Caco-2 (cell line): ENCODE measurements around the gene PPP1R12C. TPM values are rescaled to one million over a fixed set of nuclear protein-coding genes. Genes with fewer than 3 reads are reported as not detected.
"Not testable (repeated sequence)": the region's sequence is repeated elsewhere in the genome, so short reads cannot be mapped to it uniquely, and the experiment has no call there.

Experiments used
- BruUV-seq: library from RNA; stranded (reverse); fragments of 400-500 nt; replicated peaks from 2 replicates; lab custom pipeline; 2021; lab: Mats Ljungman, UMichigan
- CTCF ChIA-PET: fragments of 300-600 bp; sonication (Branson Sonifier 250); formaldehyde crosslinking; loops from one replicate; lab custom pipeline; 2022; ENCODE audit warnings: antibody characterized with exemption; lab: Charles Lee
- POLR2A ChIA-PET: fragments of 300-600 bp; sonication (Branson Sonifier 250); formaldehyde crosslinking; loops from one replicate; lab custom pipeline; 2022; ENCODE audit warnings: antibody characterized with exemption; lab: Charles Lee
- DNase-seq, 2 experiments: peaks; one replicate each; pipeline versions ENCODE4 v3.0.0 to v3.0.0-alpha.2; 2020 to 2022
- H3K27me3 ChIP-seq: replicated peaks from 2 replicates; pipeline ENCODE4 v1.6.0; 2011; ENCODE audit warnings: low read length; ENCODE audit not compliant: control insufficient read depth, insufficient read depth
- H3K36me3 ChIP-seq: 2 replicates; pipeline ENCODE4 v1.5.1; 2011; ENCODE audit warnings: low read length; ENCODE audit not compliant: control insufficient read depth, insufficient read depth
- H3K4me1 ChIP-seq: fragments of 250-450 bp; sonication (Bioruptor Pico); 2 replicates; pipeline ENCODE4 v1.5.1; 2020; ENCODE audit warnings: mild to moderate bottlenecking
- H3K4me3 ChIP-seq: 2 replicates; pipeline ENCODE4 v1.5.1; 2011; ENCODE audit warnings: low read depth, mild to moderate bottlenecking, control low read depth, low read length
- H3K9me3 ChIP-seq: fragments of 250-450 bp; sonication (Bioruptor Pico); 2 replicates; pipeline ENCODE4 v1.5.1; 2020; ENCODE audit warnings: mild to moderate bottlenecking, moderate library complexity
- H3K27ac Mint-ChIP-seq: one replicate; pipeline ENCODE4 v1.8.0; 2022; ENCODE audit warnings: mixed read lengths; ENCODE audit not compliant: unreplicated experiment
- H3K27me3 Mint-ChIP-seq: one replicate; pipeline ENCODE4 v1.8.0; 2022; ENCODE audit warnings: mixed read lengths; ENCODE audit not compliant: insufficient read depth, unreplicated experiment
- H3K36me3 Mint-ChIP-seq: one replicate; pipeline ENCODE4 v1.8.0; 2022; ENCODE audit warnings: mild to moderate bottlenecking, mixed read lengths; ENCODE audit not compliant: insufficient read depth, unreplicated experiment
- H3K4me1 Mint-ChIP-seq: one replicate; pipeline ENCODE4 v1.8.0; 2022; ENCODE audit warnings: low read depth, mixed read lengths; ENCODE audit not compliant: unreplicated experiment
- H3K4me3 Mint-ChIP-seq: one replicate; pipeline ENCODE4 v1.8.0; 2022; ENCODE audit warnings: mild to moderate bottlenecking, moderate library complexity, mixed read lengths; ENCODE audit not compliant: unreplicated experiment
- H3K9me3 Mint-ChIP-seq: one replicate; pipeline ENCODE4 v1.8.0; 2022; ENCODE audit warnings: mixed read lengths; ENCODE audit not compliant: unreplicated experiment
- CTCF ChIP-seq, 2 experiments: fragments of 200-600 bp in 1 of 2; IDR thresholded peaks; 1 replicate in 1 of 2; 2 replicates in 1 of 2; pipeline versions ENCODE4 v1.5.1 to v1.8.0; 2011 to 2022; ENCODE audit warnings: antibody characterized with exemption in 1 of 2, control low read depth in 1 of 2, inconsistent platforms in 1 of 2, low read depth in 1 of 2, low read length in 1 of 2, mild to moderate bottlenecking in 1 of 2, moderate library complexity in 1 of 2; ENCODE audit not compliant: insufficient read depth in 1 of 2, severe bottlenecking in 1 of 2, unreplicated experiment in 1 of 2
- intact Hi-C: fragments of 100-400 bp; cut with micrococcal nuclease; formaldehyde crosslinking; loops from one replicate; pipeline ENCODE4 v1.10.0; 2022; ENCODE audit not compliant: unreplicated experiment
- total RNA-seq: library from RNA; stranded (reverse); gene quantifications from 2 replicates; pipeline ENCODE4 v1.2.3, GENCODE V29; 2022

Gene PPP1R12C
- total RNA-seq, 1 experiment from 2014 or later, result 104 TPM

- ChIA-PET CTCF (interaction anchor here (0.6 to 1.5 kb wide), 3 partner anchors 25 to 312 kb away, joined by 4 read pairs; no protein-coding TSS in a partner anchor), POLR2A (interaction anchor here (0.5 to 2.2 kb wide), 3 partner anchors 17 to 614 kb away, joined by 4 to 12 read pairs (median 5); partner anchors contain the start of genes LENG8 and LENG9)
- H3K9me3 Mint-ChIP-seq, result no peaks in the 10 kb centered on the region
- BruUV-seq, result no TSS peak
- peak overlapping the region; percentile 19; the same call in 1 of the 2 replicates for H3K4me3 ChIP-seq
- no peak for TF ChIP-seq CTCF (IDR thresholded peaks at IDR 0.05; ENCODE audit: insufficient read depth in 1 of 2, low read depth in 1 of 2, low read length in 1 of 2, severe bottlenecking in 1 of 2, unreplicated experiment in 1 of 2)
- H3K4me1 ChIP-seq, result 0 out of 2 replicates have a peak, but pooled peaks cover 6% of the 10 kb centered on the region
- no peaks in the 10 kb centered on the region for H3K27me3 Mint-ChIP-seq
- peaks cover 15% of the 10 kb centered on the region for H3K4me1 Mint-ChIP-seq
- no peaks in the 10 kb centered on the region; the same call in none of the 2 replicates for H3K36me3 ChIP-seq
- H3K27me3 ChIP-seq, result no peaks in the 10 kb centered on the region
- no peak for DNase-seq
- peak overlapping the region; percentile 76 for H3K4me3 Mint-ChIP-seq
- H3K27ac Mint-ChIP-seq, result peak overlapping the region; percentile 77
- H3K36me3 Mint-ChIP-seq, result peaks cover 44% of the 10 kb centered on the region
- intact Hi-C loops, result loop anchor here (2.0 kb wide), 1 partner anchor 17 kb away; no protein-coding TSS in a partner anchor
- no peaks in the 10 kb centered on the region for H3K9me3 ChIP-seq
Observed at GRCh38 chr19:55063492-55063843, 54.0 kb downstream of the PPP1R12C start.

GRCh38 chr19:55062735-55063491 is 54.5 kb downstream of the PPP1R12C start, which contains the start of gene RDH13:
TSS of gene RDH13 (minus strand) at chr19:55063148. CDS start at chr19:55063032, 116 bp downstream.
- Mint-ChIP-seq H3K27me3 (no peaks in the 10 kb centered on the region), H3K9me3 (no peaks in the 10 kb centered on the region), H3K27ac (peak within 1 kb of the TSS; percentile 77), H3K36me3 (peaks cover 49% of the 10 kb centered on the region), H3K4me1 (peaks cover 11% of the 10 kb centered on the region), H3K4me3 (peak within 1 kb of the TSS; percentile 76)
- 0 out of 2 replicates have a peak, but pooled peaks cover 6% of the 10 kb centered on the region for H3K4me1 ChIP-seq
- H3K9me3 ChIP-seq, result no peaks in the 10 kb centered on the region
- peak within 1 kb of the TSS; percentile 91 for H3K4me3 ChIP-seq
- H3K36me3 ChIP-seq, result no peaks in the 10 kb centered on the region; the same call in none of the 2 replicates
- TF ChIP-seq CTCF (IDR thresholded peaks at IDR 0.05; ENCODE audit: insufficient read depth in 1 of 2, low read depth in 1 of 2, low read length in 1 of 2, severe bottlenecking in 1 of 2, unreplicated experiment in 1 of 2), result no peak
- DNase-seq, result peak; percentile 98
- ChIA-PET POLR2A (interaction anchor here (0.5 to 2.2 kb wide), 3 partner anchors 17 to 614 kb away, joined by 4 to 12 read pairs (median 5); partner anchors contain the start of genes LENG8 and LENG9), CTCF (interaction anchor here (0.6 to 1.5 kb wide), 4 partner anchors 25 to 441 kb away, joined by 3 to 4 read pairs (median 4); no protein-coding TSS in a partner anchor)
- BruUV-seq, result no TSS peak
- intact Hi-C loops, result loop anchor here (2.0 kb wide), 1 partner anchor 18 kb away; no protein-coding TSS in a partner anchor
- H3K27me3 ChIP-seq, result no peaks in the 10 kb centered on the region

- H3K4me1 Mint-ChIP-seq, BruUV-seq, H3K9me3 ChIP-seq, H3K4me3 Mint-ChIP-seq, H3K27me3 ChIP-seq, intact Hi-C loops, H3K27ac Mint-ChIP-seq, H3K4me3 ChIP-seq, H3K9me3 Mint-ChIP-seq, H3K36me3 ChIP-seq, CTCF ChIA-PET, DNase-seq, H3K27me3 Mint-ChIP-seq, POLR2A ChIA-PET, H3K4me1 ChIP-seq: not testable (repeated sequence)
- peaks cover 72% of the 10 kb centered on the region for H3K36me3 Mint-ChIP-seq
Observed at GRCh38 chr19:55060287-55060686, 57.1 kb downstream of the PPP1R12C start.
